AG09309 (cell line): ENCODE data around the gene NXNL2.

ENCODE experiments used
- DNase-seq: peaks from one replicate; pipeline ENCODE4 v3.0.0-alpha.2; 2010; ENCODE audit warnings: low read depth
- H3K4me3 ChIP-seq: 2 replicates; pipeline ENCODE4 v1.5.1; 2011; ENCODE audit warnings: mild to moderate bottlenecking, low read depth, low read length, moderate library complexity; ENCODE audit not compliant: control insufficient read depth
- CTCF ChIP-seq: IDR thresholded peaks from 2 replicates; pipeline ENCODE4 v1.5.1; 2011; ENCODE audit warnings: mild to moderate bottlenecking, low read depth, low read length, inconsistent platforms; ENCODE audit not compliant: insufficient read depth, control insufficient read depth; ENCODE audit errors: missing control alignments

The NXNL2 gene

GRCh38 chr9:88536951-88537760 is 2.2 kb downstream of the NXNL2 start:
- DNase-seq, result no peak
- TF ChIP-seq CTCF, result no peak
- H3K4me3 ChIP-seq, result no peak overlapping the region

- no peak for TF ChIP-seq CTCF
- no peak overlapping the region for H3K4me3 ChIP-seq
- peak; percentile 84 for DNase-seq
Measured at GRCh38 chr9:88537761-88538091, 2.7 kb downstream of the NXNL2 start.

GRCh38 chr9:88538311-88539085 is 3.5 kb downstream of the NXNL2 start:
- DNase-seq, result no peak
- H3K4me3 ChIP-seq, result no peak overlapping the region
- no peak for TF ChIP-seq CTCF

- no peak for DNase-seq
- no peak for TF ChIP-seq CTCF
- H3K4me3 ChIP-seq, result no peak overlapping the region
Measured at GRCh38 chr9:88539246-88539645, 4.3 kb downstream of the NXNL2 start.

GRCh38 chr9:88540251-88540763 is 5.3 kb downstream of the NXNL2 start:
- no peak for TF ChIP-seq CTCF
- H3K4me3 ChIP-seq, result no peak overlapping the region
- no peak for DNase-seq

GRCh38 chr9:88544245-88544644 is 9.3 kb downstream of the NXNL2 start:
- TF ChIP-seq CTCF, result no peak
- H3K4me3 ChIP-seq, result no peak overlapping the region
- no peak for DNase-seq
